ENCODE data around the gene STARD7.

DNA sequence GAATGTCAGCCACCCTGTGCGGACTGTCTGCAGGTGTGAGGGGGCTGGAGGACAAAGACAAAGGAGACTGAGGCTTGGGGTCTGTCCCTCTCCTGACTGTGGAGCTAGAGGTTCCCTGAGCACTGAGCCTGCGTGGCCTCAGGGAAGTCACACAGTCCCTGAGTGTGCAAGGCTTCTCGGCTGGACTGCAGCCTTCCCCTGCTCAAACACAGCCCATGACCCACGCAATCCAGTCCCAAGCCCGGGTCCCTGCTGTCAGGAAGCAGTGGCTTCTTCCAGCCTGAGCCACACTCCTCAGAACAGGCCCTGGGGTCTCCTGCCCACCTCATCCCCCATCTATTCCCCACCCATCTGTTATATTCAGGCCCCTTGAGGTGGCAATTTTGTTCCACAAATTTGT lies 73.0 kb downstream of the STARD7 start:
- TF ChIP-seq POLR2A (IDR thresholded peaks at IDR 0.05) (no peak), EP300 (IDR thresholded peaks at IDR 0.05) (no peak), POLR2AphosphoS5 (IDR thresholded peaks at IDR 0.05) (no peak)
- TF ChIP-seq, protein P1, sequence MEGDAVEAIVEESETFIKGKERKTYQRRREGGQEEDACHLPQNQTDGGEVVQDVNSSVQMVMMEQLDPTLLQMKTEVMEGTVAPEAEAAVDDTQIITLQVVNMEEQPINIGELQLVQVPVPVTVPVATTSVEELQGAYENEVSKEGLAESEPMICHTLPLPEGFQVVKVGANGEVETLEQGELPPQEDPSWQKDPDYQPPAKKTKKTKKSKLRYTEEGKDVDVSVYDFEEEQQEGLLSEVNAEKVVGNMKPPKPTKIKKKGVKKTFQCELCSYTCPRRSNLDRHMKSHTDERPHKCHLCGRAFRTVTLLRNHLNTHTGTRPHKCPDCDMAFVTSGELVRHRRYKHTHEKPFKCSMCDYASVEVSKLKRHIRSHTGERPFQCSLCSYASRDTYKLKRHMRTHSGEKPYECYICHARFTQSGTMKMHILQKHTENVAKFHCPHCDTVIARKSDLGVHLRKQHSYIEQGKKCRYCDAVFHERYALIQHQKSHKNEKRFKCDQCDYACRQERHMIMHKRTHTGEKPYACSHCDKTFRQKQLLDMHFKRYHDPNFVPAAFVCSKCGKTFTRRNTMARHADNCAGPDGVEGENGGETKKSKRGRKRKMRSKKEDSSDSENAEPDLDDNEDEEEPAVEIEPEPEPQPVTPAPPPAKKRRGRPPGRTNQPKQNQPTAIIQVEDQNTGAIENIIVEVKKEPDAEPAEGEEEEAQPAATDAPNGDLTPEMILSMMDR (IDR thresholded peaks at IDR 0.05) = no peak
